Neural cell (in vitro differentiated cells): ENCODE results near the gene GNAT3. TPM values are rescaled to one million over a fixed set of nuclear protein-coding genes. Genes with fewer than 3 reads are reported as not detected.

Experiments used
- H2AFZ ChIP-seq: fragments of 200-600, 300-800 bp; sonication (generic), shearing (Covaris generic); 2 replicates; pipeline ENCODE4 v1.6.0; 2014; ENCODE audit warnings: low read depth, mild to moderate bottlenecking, antibody characterized with exemption, low read length, moderate library complexity
- H3F3A ChIP-seq: fragments of 200-600 bp; shearing (Covaris generic); 2 replicates; pipeline ENCODE4 v1.6.1; 2016; ENCODE audit warnings: mild to moderate bottlenecking, moderate library complexity, mixed read lengths, antibody characterized with exemption, low read length; ENCODE audit not compliant: insufficient read depth, poor library complexity, severe bottlenecking
- H3K27ac ChIP-seq: fragments of 200-600, 300-800 bp; sonication (generic), shearing (Covaris generic); 2 replicates; pipeline ENCODE4 v1.5.1; 2014; ENCODE audit warnings: mild to moderate bottlenecking, low read length, moderate library complexity
- H3K27me3 ChIP-seq: fragments of 300-800, 200-600 bp; sonication (generic), shearing (Covaris generic); 2 replicates; pipeline ENCODE4 v1.6.0; 2014; ENCODE audit warnings: mild to moderate bottlenecking, low read depth, low read length, moderate library complexity; ENCODE audit not compliant: insufficient read depth
- H3K36me3 ChIP-seq: fragments of 300-800, 200-600 bp; sonication (generic), shearing (Covaris generic); 2 replicates; pipeline ENCODE4 v1.5.1; 2014; ENCODE audit warnings: mild to moderate bottlenecking, antibody characterized with exemption, low read length, moderate library complexity; ENCODE audit not compliant: insufficient read depth
- H3K4me2 ChIP-seq: fragments of 300-800, 200-600 bp; sonication (generic), shearing (Covaris generic); 2 replicates; pipeline ENCODE4 v1.6.0; 2014; ENCODE audit warnings: mild to moderate bottlenecking, low read length
- H3K4me3 ChIP-seq: fragments of 300-800, 200-600 bp; sonication (generic), shearing (Covaris generic); 2 replicates; pipeline ENCODE4 v1.5.1; 2014; ENCODE audit warnings: mild to moderate bottlenecking, low read length, moderate library complexity
- H3K79me2 ChIP-seq: fragments of 200-600 bp; shearing (Covaris generic); replicated peaks from 2 replicates; pipeline ENCODE4 v1.6.0; 2014; ENCODE audit warnings: mild to moderate bottlenecking, low read length, moderate library complexity; ENCODE audit not compliant: insufficient read depth
- H3K9ac ChIP-seq: fragments of 300-800, 200-600 bp; sonication (generic), shearing (Covaris generic); 2 replicates; pipeline ENCODE4 v1.6.1; 2016; ENCODE audit warnings: mild to moderate bottlenecking, low read length, mixed read lengths
- H3K9me2 ChIP-seq: fragments of 200-600 bp; shearing (Covaris generic); 2 replicates; pipeline ENCODE4 v1.6.1; 2016; ENCODE audit warnings: mild to moderate bottlenecking, low read length, mixed read lengths; ENCODE audit not compliant: insufficient read depth
- H3K9me3 ChIP-seq: fragments of 200-600, 300-800 bp; sonication (generic), shearing (Covaris generic); 2 replicates; pipeline ENCODE4 v1.6.1; 2016; ENCODE audit warnings: mild to moderate bottlenecking, mixed run types, low read length, moderate library complexity, mixed read lengths
- H4K20me1 ChIP-seq: fragments of 200-600 bp; shearing (Covaris generic); 2 replicates; pipeline ENCODE4 v1.6.1; 2016; ENCODE audit warnings: mild to moderate bottlenecking, mixed run types; ENCODE audit not compliant: insufficient read depth
- EP300 ChIP-seq: fragments of 450-650 bp; conservative IDR thresholded peaks from 2 replicates; pipeline ENCODE4 v1.6.1; 2014; ENCODE audit warnings: antibody characterized with exemption, mild to moderate bottlenecking, moderate library complexity; ENCODE audit not compliant: poor library complexity, severe bottlenecking
- EZH2 ChIP-seq: fragments of 200-600, 300-800 bp; shearing (Covaris generic), sonication (generic); IDR thresholded peaks from 2 replicates; pipeline ENCODE4 v1.6.1; 2014; ENCODE audit warnings: antibody characterized with exemption, low read length, borderline replicate concordance, mild to moderate bottlenecking; ENCODE audit not compliant: insufficient read depth, poor library complexity, severe bottlenecking
- MXI1 ChIP-seq: fragments of 450-650 bp; conservative IDR thresholded peaks from 2 replicates; pipeline ENCODE4 v1.6.1; 2014; ENCODE audit warnings: antibody characterized with exemption, mild to moderate bottlenecking; ENCODE audit not compliant: poor library complexity, severe bottlenecking
- POLR2AphosphoS5 ChIP-seq: IDR thresholded peaks from 2 replicates; pipeline ENCODE4 v1.6.1; 2012
- RAD21 ChIP-seq: fragments of 450-650 bp; conservative IDR thresholded peaks from 2 replicates; pipeline ENCODE4 v1.6.1; 2014; ENCODE audit warnings: antibody characterized with exemption, mild to moderate bottlenecking, moderate library complexity
- REST ChIP-seq: IDR thresholded peaks from 2 replicates; pipeline ENCODE4 v1.6.1; 2012; ENCODE audit warnings: borderline replicate concordance
- SMC3 ChIP-seq: fragments of 450-650 bp; conservative IDR thresholded peaks from 2 replicates; pipeline ENCODE4 v1.6.1; 2014; ENCODE audit warnings: antibody characterized with exemption, mild to moderate bottlenecking, moderate library complexity; ENCODE audit not compliant: poor library complexity
- TAF1 ChIP-seq: IDR thresholded peaks from 2 replicates; pipeline ENCODE4 v1.6.1; 2012; ENCODE audit warnings: low read depth
- polyA plus RNA-seq: library from polyadenylated mRNA; depleted of rRNA; stranded (reverse); fragments of >200 nt; gene quantifications from 2 replicates; pipeline ENCODE4 v1.2.3, GENCODE V29; 2014
- TF ChIP-seq, protein P1 (sequence below): fragments of 450-650 bp; IDR thresholded peaks from 2 replicates; pipeline ENCODE4 v1.5.1; 2014; ENCODE audit warnings: antibody characterized with exemption, mild to moderate bottlenecking, moderate library complexity; ENCODE audit not compliant: poor library complexity, severe bottlenecking

The GNAT3 gene
- polyA plus RNA-seq, 1 donor from 2014 or later = not detected

DNA sequence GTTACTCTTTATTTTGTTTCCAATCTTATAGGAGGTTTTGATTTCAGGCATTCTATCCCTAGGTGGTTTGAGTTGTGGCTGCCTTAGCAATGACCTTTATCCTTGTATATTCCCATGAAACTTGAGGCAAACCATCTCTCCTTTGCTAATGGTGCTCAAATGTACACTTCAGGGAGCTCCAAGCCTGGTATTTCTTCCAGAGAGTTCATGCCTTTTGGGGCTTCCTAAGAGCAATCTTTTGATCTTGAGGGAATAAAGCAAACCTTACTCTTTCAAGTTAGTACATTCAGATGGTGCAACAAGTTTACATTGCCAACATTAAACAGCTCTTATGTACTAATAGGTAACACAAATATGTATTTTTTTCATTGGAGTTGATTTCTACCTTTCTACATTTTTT, 3.4 kb upstream of the GNAT3 start:
- Histone ChIP-seq H4K20me1 (no peaks in the 10 kb centered on the region), H3K9me3 (no peaks in the 10 kb centered on the region), H3F3A (no peaks in the 10 kb centered on the region), H3K4me2 (no peak overlapping the region), H3K27me3 (no peaks in the 10 kb centered on the region), H3K4me3 (no peak overlapping the region), H3K9ac (no peak overlapping the region), H3K79me2 (no peaks in the 10 kb centered on the region), H3K27ac (no peak overlapping the region), H3K36me3 (no peaks in the 10 kb centered on the region), H3K9me2 (no peaks in the 10 kb centered on the region), H2AFZ (no peak overlapping the region)
- TF ChIP-seq RAD21 = no peak
- no peak for TF ChIP-seq EZH2

- Histone ChIP-seq H4K20me1 (no peaks in the 10 kb centered on the region), H3K9ac (no peak overlapping the region), H3K9me3 (no peaks in the 10 kb centered on the region), H3K4me2 (no peak overlapping the region), H3K79me2 (no peaks in the 10 kb centered on the region), H3K27ac (no peak overlapping the region), H3K36me3 (no peaks in the 10 kb centered on the region), H3K27me3 (no peaks in the 10 kb centered on the region), H3F3A (no peaks in the 10 kb centered on the region), H3K4me3 (no peak overlapping the region), H2AFZ (no peak overlapping the region), H3K9me2 (no peaks in the 10 kb centered on the region)
- TF ChIP-seq MXI1 (no peak), POLR2AphosphoS5 (no peak), EZH2 (no peak), REST (no peak), EP300 (no peak), SMC3 (no peak), RAD21 (no peak), TAF1 (no peak)
- TF ChIP-seq, protein P1, sequence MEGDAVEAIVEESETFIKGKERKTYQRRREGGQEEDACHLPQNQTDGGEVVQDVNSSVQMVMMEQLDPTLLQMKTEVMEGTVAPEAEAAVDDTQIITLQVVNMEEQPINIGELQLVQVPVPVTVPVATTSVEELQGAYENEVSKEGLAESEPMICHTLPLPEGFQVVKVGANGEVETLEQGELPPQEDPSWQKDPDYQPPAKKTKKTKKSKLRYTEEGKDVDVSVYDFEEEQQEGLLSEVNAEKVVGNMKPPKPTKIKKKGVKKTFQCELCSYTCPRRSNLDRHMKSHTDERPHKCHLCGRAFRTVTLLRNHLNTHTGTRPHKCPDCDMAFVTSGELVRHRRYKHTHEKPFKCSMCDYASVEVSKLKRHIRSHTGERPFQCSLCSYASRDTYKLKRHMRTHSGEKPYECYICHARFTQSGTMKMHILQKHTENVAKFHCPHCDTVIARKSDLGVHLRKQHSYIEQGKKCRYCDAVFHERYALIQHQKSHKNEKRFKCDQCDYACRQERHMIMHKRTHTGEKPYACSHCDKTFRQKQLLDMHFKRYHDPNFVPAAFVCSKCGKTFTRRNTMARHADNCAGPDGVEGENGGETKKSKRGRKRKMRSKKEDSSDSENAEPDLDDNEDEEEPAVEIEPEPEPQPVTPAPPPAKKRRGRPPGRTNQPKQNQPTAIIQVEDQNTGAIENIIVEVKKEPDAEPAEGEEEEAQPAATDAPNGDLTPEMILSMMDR = no peak
These were observed 1.8 kb downstream of the GNAT3 start for GRCh38 chr7:80510021-80510420.

DNA sequence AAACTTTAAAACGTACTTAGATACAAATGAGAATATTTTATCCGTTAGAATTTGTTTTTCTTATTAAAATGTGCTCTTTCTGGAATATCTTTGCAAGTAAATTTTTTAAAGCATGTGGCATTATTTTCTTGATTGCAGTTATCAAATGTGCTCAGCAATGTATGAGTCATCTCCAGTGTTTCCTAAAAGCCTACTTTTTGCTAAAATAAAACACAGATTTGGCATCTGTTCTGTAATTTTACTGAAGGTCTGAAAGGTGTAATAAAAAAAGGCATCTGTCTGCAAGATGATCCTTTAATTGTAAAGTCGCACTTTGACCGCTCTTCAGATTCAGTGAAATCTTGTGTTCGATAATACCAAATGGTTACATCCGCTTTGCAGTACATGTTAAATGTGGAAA, 3.4 kb downstream of the GNAT3 start:
- TF ChIP-seq, protein P1 = no peak
- TF ChIP-seq EP300 (no peak), EZH2 (no peak), TAF1 (no peak), POLR2AphosphoS5 (no peak), RAD21 (no peak), SMC3 (no peak), MXI1 (no peak), REST (no peak)
- Histone ChIP-seq H3K9me3 (no peaks in the 10 kb centered on the region), H3K9ac (no peak overlapping the region), H3K36me3 (no peaks in the 10 kb centered on the region), H2AFZ (no peak overlapping the region), H3F3A (no peaks in the 10 kb centered on the region), H3K4me2 (no peak overlapping the region), H3K9me2 (no peaks in the 10 kb centered on the region), H3K79me2 (no peaks in the 10 kb centered on the region), H3K27me3 (no peaks in the 10 kb centered on the region), H3K27ac (no peak overlapping the region), H3K4me3 (no peak overlapping the region), H4K20me1 (no peaks in the 10 kb centered on the region)
